ENCODE results near the gene MAT1A.

GRCh38 chr10:80275135-80275498 is 14.3 kb downstream of the MAT1A start:
- TF ChIP-seq CTCF (IDR thresholded peaks at IDR 0.05; ENCODE audit: control extremely low read depth in 1 of 3, insufficient read depth in 1 of 3, low read depth in 1 of 3, low read length in 3 of 3), result no peak
- no peak for TF ChIP-seq EP300 (IDR thresholded peaks at IDR 0.05; ENCODE audit: borderline replicate concordance in 1 of 2, low read depth in 2 of 2, low read length in 2 of 2)
- TF ChIP-seq POLR2A (IDR thresholded peaks at IDR 0.05; ENCODE audit: control extremely low read depth in 1 of 2, low read depth in 2 of 2, low read length in 2 of 2), result no peak
- TF ChIP-seq, protein P1, sequence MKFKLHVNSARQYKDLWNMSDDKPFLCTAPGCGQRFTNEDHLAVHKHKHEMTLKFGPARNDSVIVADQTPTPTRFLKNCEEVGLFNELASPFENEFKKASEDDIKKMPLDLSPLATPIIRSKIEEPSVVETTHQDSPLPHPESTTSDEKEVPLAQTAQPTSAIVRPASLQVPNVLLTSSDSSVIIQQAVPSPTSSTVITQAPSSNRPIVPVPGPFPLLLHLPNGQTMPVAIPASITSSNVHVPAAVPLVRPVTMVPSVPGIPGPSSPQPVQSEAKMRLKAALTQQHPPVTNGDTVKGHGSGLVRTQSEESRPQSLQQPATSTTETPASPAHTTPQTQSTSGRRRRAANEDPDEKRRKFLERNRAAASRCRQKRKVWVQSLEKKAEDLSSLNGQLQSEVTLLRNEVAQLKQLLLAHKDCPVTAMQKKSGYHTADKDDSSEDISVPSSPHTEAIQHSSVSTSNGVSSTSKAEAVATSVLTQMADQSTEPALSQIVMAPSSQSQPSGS (IDR thresholded peaks at IDR 0.05; ENCODE audit: low read length), result no peak
- TF ChIP-seq SP2 (IDR thresholded peaks at IDR 0.05; ENCODE audit: low read length), result no peak
- no peak for TF ChIP-seq RBBP5 (IDR thresholded peaks at IDR 0.05; ENCODE audit: borderline replicate concordance, low read depth, low read length)
- no peak for TF ChIP-seq FOSL1 (IDR thresholded peaks at IDR 0.05; ENCODE audit: insufficient read depth, low read depth, low read length)
- no peak for TF ChIP-seq EZH2 (IDR thresholded peaks at IDR 0.05; ENCODE audit: low read depth, low read length, severe bottlenecking)
- no peak for TF ChIP-seq SIRT6 (IDR thresholded peaks at IDR 0.05; ENCODE audit: low read length)
